ENCODE data around the gene CNGA2. TPM values are rescaled to one million over a fixed set of nuclear protein-coding genes. Genes with fewer than 3 reads are reported as not detected.

Gene CNGA2
- total and polyA plus RNA-seq, 10 of the 15 experiments (the other 5 are each of a cell fraction or from before 2014, with no cell fraction given), result not detected

- no peak overlapping the region for H3K4me3 ChIP-seq
- ATAC-seq, result no peak
- no TSS peak for BruUV-seq (replicated peaks)
- no peaks in the 10 kb centered on the region for H4K20me1 ChIP-seq (ENCODE audit: control insufficient read depth, insufficient read depth)
- RAD21 ChIA-PET (ENCODE audit: unreplicated experiment), result no interaction called here
- H3K79me2 ChIP-seq (ENCODE audit: control insufficient read depth, insufficient read depth, low read length), result no peaks in the 10 kb centered on the region
- no peak overlapping the region for H3K9ac ChIP-seq (ENCODE audit: control insufficient read depth, insufficient read depth, low read length)
- POLR2A ChIA-PET, result no interaction called here
- H3K27ac ChIP-seq (ENCODE audit: control insufficient read depth, insufficient read depth), result no peak overlapping the region
- no peaks in the 10 kb centered on the region for H3K9me3 ChIP-seq (replicated peaks; ENCODE audit: control insufficient read depth, insufficient read depth, low read length)
- H3K27me3 ChIP-seq (replicated peaks in 1 of 2; ENCODE audit: control insufficient read depth in 2 of 2, insufficient read depth in 2 of 2, low read length in 1 of 2), result no peaks in the 10 kb centered on the region
- in situ Hi-C loops (cut with MboI) (no loop called here), intact Hi-C loops (cut with micrococcal nuclease; ENCODE audit: unreplicated experiment) (no loop called here)
- CTCF ChIA-PET, result no interaction called here
- FAIRE-seq, result no peak
- H2AFZ ChIP-seq (ENCODE audit: control insufficient read depth, low read depth, low read length), result no peak overlapping the region
- H3K4me1 ChIP-seq (ENCODE audit: control insufficient read depth, insufficient read depth, low read length), result no peaks in the 10 kb centered on the region
- H3K4me2 ChIP-seq (ENCODE audit: control insufficient read depth, insufficient read depth), result no peak overlapping the region
- WGBS (ENCODE audit: insufficient coverage, insufficient replicate concordance, low lambda C conversion rate, missing lambda C conversion rate), result under 1% methylated on average over 7 of the region's 7 CpGs
- no peaks in the 10 kb centered on the region for H3K36me3 ChIP-seq (ENCODE audit: control insufficient read depth in 2 of 2, insufficient read depth in 2 of 2, low read length in 1 of 2)
- SMC1A ChIA-PET (ENCODE audit: uncharacterized antibody, unreplicated experiment), result no interaction called here
- DNase-seq (ENCODE audit: low read depth, low spot score), result no peak
- no peak for TF ChIP-seq PRDM15 (CRISPR knock-in tag; IDR thresholded peaks at IDR 0.05)
- no peak for TF ChIP-seq CUX1 (IDR thresholded peaks at IDR 0.05; ENCODE audit: insufficient replicate concordance, low read depth, low read length)
- TF ChIP-seq LARP7 (IDR thresholded peaks at IDR 0.05), result no peak
- TF ChIP-seq SIN3A (IDR thresholded peaks at IDR 0.05; ENCODE audit: low read depth, low read length), result no peak
- no peak for TF ChIP-seq PKNOX1 (IDR thresholded peaks at IDR 0.05)
- TF ChIP-seq GABPA (IDR thresholded peaks at IDR 0.05; ENCODE audit: low read depth), result no peak
- no peak for TF ChIP-seq SMAD5 (IDR thresholded peaks at IDR 0.05; ENCODE audit: low read depth)
- TF ChIP-seq WRNIP1 (IDR thresholded peaks at IDR 0.05; ENCODE audit: borderline replicate concordance, low read depth, low read length), result no peak
- no peak for TF ChIP-seq SUPT20H (IDR thresholded peaks at IDR 0.05; ENCODE audit: borderline replicate concordance, control insufficient read depth, low read depth, low read length)
Measured at GRCh38 chrX:151702741-151703340, 31.7 kb upstream of the CNGA2 start.

Measured in GM12878 (cell line).